HFFc6 (cell line): Measurements from ENCODE around the gene TSEN54. TPM values are rescaled to one million over a fixed set of nuclear protein-coding genes. Genes with fewer than 3 reads are reported as not detected.
A peak's percentile ranks its signal among the peaks of the same experiment; 100 is the strongest.

Source experiments
- DNase-seq: peaks from one replicate; pipeline ENCODE4 v3.0.0-alpha.2; 2018
- H3K27ac Mint-ChIP-seq: 2 replicates; pipeline ENCODE4 v1.8.0; 2020; ENCODE audit warnings: mild to moderate bottlenecking, mixed read lengths
- H3K27me3 Mint-ChIP-seq: 2 replicates; pipeline ENCODE4 v1.8.0; 2021; ENCODE audit warnings: mild to moderate bottlenecking, moderate library complexity, mixed read lengths; ENCODE audit not compliant: insufficient read depth
- H3K36me3 Mint-ChIP-seq: 2 replicates; pipeline ENCODE4 v1.8.0; 2021; ENCODE audit warnings: low read depth, mixed read lengths
- H3K4me1 Mint-ChIP-seq: 2 replicates; pipeline ENCODE4 v1.8.0; 2020; ENCODE audit warnings: low read depth, mixed read lengths
- H3K4me3 Mint-ChIP-seq: 2 replicates; pipeline ENCODE4 v1.8.0; 2020; ENCODE audit warnings: mild to moderate bottlenecking, moderate library complexity, mixed read lengths
- H3K9me3 Mint-ChIP-seq: 2 replicates; pipeline ENCODE4 v1.8.0; 2020; ENCODE audit warnings: mild to moderate bottlenecking, mixed read lengths
- total RNA-seq, 6 experiments: library from RNA; stranded (reverse); fragmentation: NEBNext Ultra II Directional; extraction: Animal tissue kit (Norgen Biotek cat#: 25700); gene quantifications; 2 replicates in 1 of 6; 3 replicates in 5 of 6; pipeline ENCODE4 v1.2.3, GENCODE V29; 2021
- TF ChIP-seq, protein P1 (sequence below): fragments of 200-600 bp; sonication (generic); IDR thresholded peaks from 2 replicates; pipeline ENCODE4 v1.5.0; 2021; ENCODE audit warnings: antibody characterized with exemption, mild to moderate bottlenecking

Gene TSEN54
- total RNA-seq, 6 experiments from 2014 or later: 8.7 to 11.1 (median 9.4) TPM

DNA sequence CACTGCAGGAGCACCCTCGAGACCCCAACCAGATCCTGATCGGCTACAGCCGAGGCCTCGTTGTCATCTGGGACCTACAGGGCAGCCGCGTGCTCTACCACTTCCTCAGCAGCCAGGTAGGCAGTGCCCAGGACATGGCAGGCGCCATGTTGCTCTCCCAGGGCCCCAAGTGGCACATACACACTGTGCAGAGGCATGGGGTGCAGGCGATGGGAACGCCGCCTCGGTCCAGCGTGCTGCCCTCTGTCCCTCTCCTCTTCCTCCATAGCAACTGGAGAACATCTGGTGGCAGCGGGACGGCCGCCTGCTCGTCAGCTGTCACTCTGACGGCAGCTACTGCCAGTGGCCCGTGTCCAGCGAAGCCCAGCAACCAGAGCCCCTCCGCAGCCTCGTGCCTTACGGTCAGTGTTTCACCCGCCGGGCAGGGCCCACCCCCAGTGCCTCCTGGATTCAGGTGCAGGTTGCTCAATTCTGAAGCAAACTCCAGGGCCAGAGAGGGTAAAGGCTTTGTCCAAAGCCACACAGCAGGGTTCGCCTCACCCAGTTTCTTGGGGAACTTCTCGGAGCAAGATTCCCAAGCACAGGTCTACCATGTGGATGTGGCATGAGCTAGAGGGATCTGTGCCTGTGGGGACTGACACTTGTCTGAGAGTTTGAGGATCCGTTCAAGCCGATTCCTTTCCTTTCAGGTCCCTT is 46.9 kb downstream of the TSEN54 start:
- TF ChIP-seq, protein P1, sequence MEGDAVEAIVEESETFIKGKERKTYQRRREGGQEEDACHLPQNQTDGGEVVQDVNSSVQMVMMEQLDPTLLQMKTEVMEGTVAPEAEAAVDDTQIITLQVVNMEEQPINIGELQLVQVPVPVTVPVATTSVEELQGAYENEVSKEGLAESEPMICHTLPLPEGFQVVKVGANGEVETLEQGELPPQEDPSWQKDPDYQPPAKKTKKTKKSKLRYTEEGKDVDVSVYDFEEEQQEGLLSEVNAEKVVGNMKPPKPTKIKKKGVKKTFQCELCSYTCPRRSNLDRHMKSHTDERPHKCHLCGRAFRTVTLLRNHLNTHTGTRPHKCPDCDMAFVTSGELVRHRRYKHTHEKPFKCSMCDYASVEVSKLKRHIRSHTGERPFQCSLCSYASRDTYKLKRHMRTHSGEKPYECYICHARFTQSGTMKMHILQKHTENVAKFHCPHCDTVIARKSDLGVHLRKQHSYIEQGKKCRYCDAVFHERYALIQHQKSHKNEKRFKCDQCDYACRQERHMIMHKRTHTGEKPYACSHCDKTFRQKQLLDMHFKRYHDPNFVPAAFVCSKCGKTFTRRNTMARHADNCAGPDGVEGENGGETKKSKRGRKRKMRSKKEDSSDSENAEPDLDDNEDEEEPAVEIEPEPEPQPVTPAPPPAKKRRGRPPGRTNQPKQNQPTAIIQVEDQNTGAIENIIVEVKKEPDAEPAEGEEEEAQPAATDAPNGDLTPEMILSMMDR: no peak
- DNase-seq: no peak
- no peak overlapping the region for H3K4me3 Mint-ChIP-seq
- H3K9me3 Mint-ChIP-seq: no peaks in the 10 kb centered on the region
- H3K36me3 Mint-ChIP-seq: no peaks in the 10 kb centered on the region
- peaks cover 10% of the 10 kb centered on the region for H3K4me1 Mint-ChIP-seq
- H3K27me3 Mint-ChIP-seq: peaks cover 17% of the 10 kb centered on the region
- no peak overlapping the region for H3K27ac Mint-ChIP-seq

DNA sequence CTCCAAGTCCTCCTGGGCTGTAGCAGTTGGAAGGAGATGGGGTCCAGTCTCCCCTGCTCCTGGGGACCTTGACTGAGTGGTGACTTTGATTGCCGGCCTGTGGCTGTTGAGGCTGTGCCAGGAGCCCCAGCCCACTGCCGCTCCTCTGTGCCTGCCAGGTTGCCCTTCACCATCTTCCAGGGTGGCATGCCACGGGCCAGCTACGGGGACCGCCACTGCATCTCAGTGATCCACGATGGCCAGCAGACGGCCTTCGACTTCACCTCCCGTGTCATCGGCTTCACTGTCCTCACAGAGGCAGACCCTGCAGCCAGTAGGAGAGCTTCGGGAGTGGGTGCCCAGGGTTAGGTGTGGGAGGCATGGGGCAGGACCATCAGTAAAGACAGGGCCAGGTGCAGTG is 47.9 kb downstream of the TSEN54 start:
- Mint-ChIP-seq H3K4me3 (no peak overlapping the region), H3K4me1 (peaks cover 10% of the 10 kb centered on the region), H3K36me3 (no peaks in the 10 kb centered on the region), H3K27ac (no peak overlapping the region), H3K27me3 (peaks cover 21% of the 10 kb centered on the region), H3K9me3 (no peaks in the 10 kb centered on the region)
- TF ChIP-seq, protein P1: no peak
- no peak for DNase-seq

DNA sequence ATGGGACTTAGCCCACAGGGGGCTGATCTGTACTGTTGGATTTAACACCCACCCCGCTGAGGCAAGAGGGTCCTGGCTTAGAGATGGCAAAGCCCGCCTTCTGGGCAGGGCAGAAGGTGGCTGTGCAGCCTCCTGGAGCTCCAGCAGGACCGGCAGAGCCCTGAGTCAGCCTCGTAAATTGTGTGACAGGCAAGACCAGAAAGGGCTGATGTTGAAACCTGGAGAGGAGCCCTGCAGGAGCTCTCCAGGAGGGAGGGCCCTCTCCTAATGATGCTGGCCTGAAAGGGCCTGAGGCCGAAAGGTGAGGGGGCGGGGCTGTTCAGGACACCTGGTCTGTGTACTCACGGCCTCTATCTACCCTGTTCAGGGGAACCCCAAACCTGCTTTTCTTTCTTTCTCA is 48.7 kb downstream of the TSEN54 start:
- TF ChIP-seq, protein P1: no peak
- H3K4me1 Mint-ChIP-seq: peaks cover 10% of the 10 kb centered on the region
- no peaks in the 10 kb centered on the region for H3K9me3 Mint-ChIP-seq
- no peak overlapping the region for H3K4me3 Mint-ChIP-seq
- H3K27ac Mint-ChIP-seq: no peak overlapping the region
- DNase-seq: peak; percentile 45
- peaks cover 21% of the 10 kb centered on the region for H3K27me3 Mint-ChIP-seq
- no peaks in the 10 kb centered on the region for H3K36me3 Mint-ChIP-seq

DNA sequence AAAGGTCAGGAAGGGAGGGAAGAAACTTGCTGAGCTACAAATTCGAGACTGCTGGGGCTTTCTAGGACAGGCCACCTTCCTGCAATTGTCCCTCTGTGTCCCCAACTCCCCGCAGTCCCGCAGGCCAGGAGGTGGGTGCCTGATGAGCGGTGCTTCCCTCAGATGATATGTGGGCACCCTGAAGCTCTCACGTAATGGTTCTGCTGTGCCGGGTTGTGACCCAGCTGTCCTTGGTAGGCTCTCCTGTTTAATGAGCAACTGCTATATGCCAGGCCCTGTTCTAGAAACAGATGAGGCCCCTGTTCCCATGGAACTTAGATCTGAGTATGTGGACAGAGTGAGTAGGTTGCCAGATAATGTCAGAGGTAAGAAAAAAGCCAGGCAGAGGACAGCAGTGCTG is 49.3 kb downstream of the TSEN54 start:
- TF ChIP-seq, protein P1: no peak
- Mint-ChIP-seq H3K27ac (no peak overlapping the region), H3K36me3 (no peaks in the 10 kb centered on the region), H3K9me3 (no peaks in the 10 kb centered on the region), H3K4me3 (no peak overlapping the region), H3K27me3 (peaks cover 21% of the 10 kb centered on the region), H3K4me1 (peaks cover 10% of the 10 kb centered on the region)
- no peak for DNase-seq

DNA sequence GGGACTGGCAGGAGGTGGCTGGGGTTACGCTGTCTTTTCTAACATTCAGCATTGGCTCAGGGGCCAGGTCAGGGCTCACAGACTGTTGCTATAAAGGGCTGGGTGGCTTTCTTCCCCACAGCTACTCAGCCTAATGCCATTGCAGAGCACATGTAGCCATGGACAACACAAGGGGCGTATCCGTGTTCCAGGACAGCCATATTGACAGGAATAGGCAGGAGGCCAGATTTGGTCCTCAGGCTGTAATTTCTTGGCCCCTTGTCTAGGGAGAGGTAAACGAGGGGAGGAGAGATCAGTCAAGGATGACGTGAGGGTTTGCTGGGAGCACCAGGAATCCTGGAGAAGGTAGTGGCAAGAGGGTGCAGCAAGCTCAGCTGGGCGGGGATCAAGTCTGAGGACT is 50.1 kb downstream of the TSEN54 start:
- no peak overlapping the region for H3K4me3 Mint-ChIP-seq
- no peaks in the 10 kb centered on the region for H3K9me3 Mint-ChIP-seq
- TF ChIP-seq, protein P1: no peak
- no peak for DNase-seq
- peaks cover 10% of the 10 kb centered on the region for H3K4me1 Mint-ChIP-seq
- no peak overlapping the region for H3K27ac Mint-ChIP-seq
- H3K27me3 Mint-ChIP-seq: peaks cover 21% of the 10 kb centered on the region
- no peaks in the 10 kb centered on the region for H3K36me3 Mint-ChIP-seq
